HepG2 (cell line): Measurements from ENCODE around the gene TBCCD1. TPM values are rescaled to one million over a fixed set of nuclear protein-coding genes. Genes with fewer than 3 reads are reported as not detected.

Experiments used
- ARID2 ChIP-seq: sonication (generic); formaldehyde crosslinking; IDR thresholded peaks from 2 replicates; pipeline ENCODE4 v1.8.1; 2022; ENCODE audit warnings: mild to moderate bottlenecking, missing genetic modification reagents, borderline replicate concordance
- HDAC2 ChIP-seq: sonication (generic); formaldehyde crosslinking; IDR thresholded peaks from 2 replicates; pipeline ENCODE4 v1.4.0; 2020; ENCODE audit warnings: missing genetic modification reagents
- HNRNPH1 ChIP-seq: fragments of 200-400 bp; formaldehyde crosslinking; optimal IDR thresholded peaks from 2 replicates; pipeline ENCODE3; 2017; ENCODE audit warnings: mild to moderate bottlenecking, low read depth, low read length
- KDM5A ChIP-seq: fragments of 200-600 bp; sonication (generic); IDR thresholded peaks from 2 replicates; pipeline ENCODE4 v1.7.0; 2018; ENCODE audit warnings: antibody characterized with exemption, mild to moderate bottlenecking, low read length, borderline replicate concordance
- KLF11 ChIP-seq: IDR thresholded peaks from 2 replicates; pipeline ENCODE4 v1.6.1; 2016; ENCODE audit warnings: missing compliant biosample characterization
- NONO ChIP-seq, 2 experiments: fragments of 450-650 bp in 1 of 2; sonication (generic) in 1 of 2; formaldehyde crosslinking in 1 of 2; IDR thresholded peaks in 1 of 2; conservative IDR thresholded peaks in 1 of 2; 2 replicates each; pipeline versions ENCODE4 v1.6.1 to v1.8.0; 2017 to 2022; ENCODE audit warnings: mild to moderate bottlenecking in 1 of 2, missing genetic modification reagents in 1 of 2, moderate library complexity in 1 of 2
- PLRG1 ChIP-seq: fragments of 450-650 bp; conservative IDR thresholded peaks from 2 replicates; pipeline ENCODE4 v1.6.1; 2016
- POGZ ChIP-seq: sonication (generic); formaldehyde crosslinking; IDR thresholded peaks from 2 replicates; pipeline ENCODE4 v1.4.0; 2020; ENCODE audit warnings: mild to moderate bottlenecking, missing genetic modification reagents
- WIZ ChIP-seq: sonication (generic); formaldehyde crosslinking; IDR thresholded peaks from 2 replicates; pipeline ENCODE4 v1.5.1; 2020; ENCODE audit warnings: mild to moderate bottlenecking, missing genetic modification reagents
- ZNF350 ChIP-seq: sonication (generic); formaldehyde crosslinking; IDR thresholded peaks from 2 replicates; pipeline ENCODE4 v1.4.0; 2020; ENCODE audit warnings: mild to moderate bottlenecking, low read depth, missing genetic modification reagents, borderline replicate concordance
- ZNF629 ChIP-seq: sonication (generic); formaldehyde crosslinking; conservative IDR thresholded peaks from 2 replicates; pipeline ENCODE4 v1.5.0; 2020; ENCODE audit warnings: missing genetic modification reagents
- polyA plus RNA-seq, 8 experiments: library from polyadenylated mRNA; depleted of rRNA in 3 of 8; stranded (reverse) in 7 of 8; unstranded in 1 of 8; fragments of >200 nt; fragmentation: Illumina TruSeq in 4 of 8; extraction: Trizol in 4 of 8; gene quantifications; 2 replicates each; pipeline versions ENCODE4 v1.2.1 to v1.2.3, GENCODE V29; 2011 to 2016; ENCODE audit warnings: low read depth in 4 of 8, missing spikeins in 1 of 8, mixed read lengths in 1 of 8; ENCODE audit not compliant: insufficient read depth in 1 of 8
- total RNA-seq, 5 experiments: library from RNA; depleted of rRNA; stranded (reverse); fragments of >200 nt; fragmentation: Illumina TruSeq; extraction: Trizol; gene quantifications; 2 replicates each; pipeline ENCODE4 v1.2.3, GENCODE V29; 2016; ENCODE audit warnings: low read depth in 1 of 5
- TF ChIP-seq, protein P1 (sequence below): sonication (generic); formaldehyde crosslinking; IDR thresholded peaks from 2 replicates; pipeline ENCODE4 v1.4.0; 2020; ENCODE audit warnings: mild to moderate bottlenecking, missing genetic modification reagents, borderline replicate concordance
- TF ChIP-seq, protein P2 (sequence below): sonication (generic); formaldehyde crosslinking; IDR thresholded peaks from 2 replicates; pipeline ENCODE4 v1.5.0; 2020; ENCODE audit warnings: mild to moderate bottlenecking, missing genetic modification reagents, moderate library complexity
- TF ChIP-seq, protein P3 (sequence below): sonication (generic); formaldehyde crosslinking; IDR thresholded peaks from 2 replicates; pipeline ENCODE4 v1.9.0; 2022; ENCODE audit warnings: low read depth, missing genetic modification reagents
- TF ChIP-seq, protein P4 (sequence below): sonication (generic); formaldehyde crosslinking; IDR thresholded peaks from 2 replicates; pipeline ENCODE4 v1.8.0; 2023; ENCODE audit warnings: mild to moderate bottlenecking, missing genetic modification reagents
- TF ChIP-seq, protein P5 (sequence below): sonication (generic); formaldehyde crosslinking; IDR thresholded peaks from 2 replicates; pipeline ENCODE4 v1.4.0; 2020; ENCODE audit warnings: mild to moderate bottlenecking, missing genetic modification reagents, borderline replicate concordance

TBCCD1 gene
- total and polyA plus RNA-seq, 2 of the 13 experiments (the other 11 are each of a cell fraction or from before 2014, with no cell fraction given), result 13.6 to 16.2 TPM

DNA sequence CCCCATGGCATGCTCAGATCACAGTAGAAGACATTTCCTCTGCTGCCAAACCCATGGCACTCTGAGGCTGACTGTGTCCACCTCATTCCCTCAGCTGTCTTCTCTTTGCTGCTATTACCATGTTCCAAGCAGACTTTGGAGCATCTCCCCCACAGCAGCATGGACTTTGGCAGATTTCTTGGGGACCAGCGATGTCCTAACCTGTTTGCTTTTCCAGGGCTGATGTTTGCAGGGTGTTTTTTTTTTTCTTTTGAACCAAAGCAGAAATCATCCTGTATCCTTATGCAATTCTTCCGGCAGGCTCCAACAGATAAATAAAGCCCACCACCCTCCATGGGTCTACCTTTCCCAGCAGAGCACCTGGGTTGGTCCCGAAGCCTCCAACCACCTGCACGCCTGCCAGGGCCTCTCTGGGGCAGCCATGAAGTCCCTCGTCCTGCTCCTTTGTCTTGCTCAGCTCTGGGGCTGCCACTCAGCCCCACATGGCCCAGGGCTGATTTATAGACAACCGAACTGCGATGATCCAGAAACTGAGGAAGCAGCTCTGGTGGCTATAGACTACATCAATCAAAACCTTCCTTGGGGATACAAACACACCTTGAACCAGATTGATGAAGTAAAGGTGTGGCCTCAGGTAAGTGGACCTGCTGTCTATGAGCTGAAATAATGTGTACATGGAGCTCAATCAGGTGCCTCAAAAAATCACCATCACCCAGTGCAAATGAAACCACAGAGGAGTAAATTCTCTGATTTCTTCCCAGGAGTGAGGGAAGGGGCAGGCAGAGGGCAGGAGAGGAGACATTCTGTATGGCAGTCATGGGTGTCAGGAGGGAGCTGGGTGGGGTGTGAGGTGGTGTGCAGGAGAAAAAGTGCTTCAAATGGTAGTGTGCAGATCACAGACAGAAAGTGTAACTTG lies 45.8 kb upstream of the TBCCD1 start, which contains the start of gene AHSG (continued):
- TF ChIP-seq, protein P1, sequence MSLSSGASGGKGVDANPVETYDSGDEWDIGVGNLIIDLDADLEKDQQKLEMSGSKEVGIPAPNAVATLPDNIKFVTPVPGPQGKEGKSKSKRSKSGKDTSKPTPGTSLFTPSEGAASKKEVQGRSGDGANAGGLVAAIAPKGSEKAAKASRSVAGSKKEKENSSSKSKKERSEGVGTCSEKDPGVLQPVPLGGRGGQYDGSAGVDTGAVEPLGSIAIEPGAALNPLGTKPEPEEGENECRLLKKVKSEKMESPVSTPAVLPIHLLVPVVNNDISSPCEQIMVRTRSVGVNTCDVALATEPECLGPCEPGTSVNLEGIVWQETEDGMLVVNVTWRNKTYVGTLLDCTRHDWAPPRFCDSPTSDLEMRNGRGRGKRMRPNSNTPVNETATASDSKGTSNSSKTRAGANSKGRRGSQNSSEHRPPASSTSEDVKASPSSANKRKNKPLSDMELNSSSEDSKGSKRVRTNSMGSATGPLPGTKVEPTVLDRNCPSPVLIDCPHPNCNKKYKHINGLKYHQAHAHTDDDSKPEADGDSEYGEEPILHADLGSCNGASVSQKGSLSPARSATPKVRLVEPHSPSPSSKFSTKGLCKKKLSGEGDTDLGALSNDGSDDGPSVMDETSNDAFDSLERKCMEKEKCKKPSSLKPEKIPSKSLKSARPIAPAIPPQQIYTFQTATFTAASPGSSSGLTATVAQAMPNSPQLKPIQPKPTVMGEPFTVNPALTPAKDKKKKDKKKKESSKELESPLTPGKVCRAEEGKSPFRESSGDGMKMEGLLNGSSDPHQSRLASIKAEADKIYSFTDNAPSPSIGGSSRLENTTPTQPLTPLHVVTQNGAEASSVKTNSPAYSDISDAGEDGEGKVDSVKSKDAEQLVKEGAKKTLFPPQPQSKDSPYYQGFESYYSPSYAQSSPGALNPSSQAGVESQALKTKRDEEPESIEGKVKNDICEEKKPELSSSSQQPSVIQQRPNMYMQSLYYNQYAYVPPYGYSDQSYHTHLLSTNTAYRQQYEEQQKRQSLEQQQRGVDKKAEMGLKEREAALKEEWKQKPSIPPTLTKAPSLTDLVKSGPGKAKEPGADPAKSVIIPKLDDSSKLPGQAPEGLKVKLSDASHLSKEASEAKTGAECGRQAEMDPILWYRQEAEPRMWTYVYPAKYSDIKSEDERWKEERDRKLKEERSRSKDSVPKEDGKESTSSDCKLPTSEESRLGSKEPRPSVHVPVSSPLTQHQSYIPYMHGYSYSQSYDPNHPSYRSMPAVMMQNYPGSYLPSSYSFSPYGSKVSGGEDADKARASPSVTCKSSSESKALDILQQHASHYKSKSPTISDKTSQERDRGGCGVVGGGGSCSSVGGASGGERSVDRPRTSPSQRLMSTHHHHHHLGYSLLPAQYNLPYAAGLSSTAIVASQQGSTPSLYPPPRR (CRISPR knock-in tag), result peak; percentile 94
- TF ChIP-seq NONO (IDR thresholded peaks at IDR 0.05), result no peak
- TF ChIP-seq NONO (CRISPR knock-in tag; conservative IDR thresholded peaks at IDR 0.05), result peak; percentile 87
- TF ChIP-seq HDAC2 (CRISPR knock-in tag), result peak; percentile 98
- TF ChIP-seq ZNF350 (CRISPR knock-in tag), result peak; percentile 96
- peak; percentile 46; the same call in 1 of the 2 replicates for TF ChIP-seq KLF11 (CRISPR knock-in tag)
- TF ChIP-seq, protein P2, sequence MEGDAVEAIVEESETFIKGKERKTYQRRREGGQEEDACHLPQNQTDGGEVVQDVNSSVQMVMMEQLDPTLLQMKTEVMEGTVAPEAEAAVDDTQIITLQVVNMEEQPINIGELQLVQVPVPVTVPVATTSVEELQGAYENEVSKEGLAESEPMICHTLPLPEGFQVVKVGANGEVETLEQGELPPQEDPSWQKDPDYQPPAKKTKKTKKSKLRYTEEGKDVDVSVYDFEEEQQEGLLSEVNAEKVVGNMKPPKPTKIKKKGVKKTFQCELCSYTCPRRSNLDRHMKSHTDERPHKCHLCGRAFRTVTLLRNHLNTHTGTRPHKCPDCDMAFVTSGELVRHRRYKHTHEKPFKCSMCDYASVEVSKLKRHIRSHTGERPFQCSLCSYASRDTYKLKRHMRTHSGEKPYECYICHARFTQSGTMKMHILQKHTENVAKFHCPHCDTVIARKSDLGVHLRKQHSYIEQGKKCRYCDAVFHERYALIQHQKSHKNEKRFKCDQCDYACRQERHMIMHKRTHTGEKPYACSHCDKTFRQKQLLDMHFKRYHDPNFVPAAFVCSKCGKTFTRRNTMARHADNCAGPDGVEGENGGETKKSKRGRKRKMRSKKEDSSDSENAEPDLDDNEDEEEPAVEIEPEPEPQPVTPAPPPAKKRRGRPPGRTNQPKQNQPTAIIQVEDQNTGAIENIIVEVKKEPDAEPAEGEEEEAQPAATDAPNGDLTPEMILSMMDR (CRISPR knock-in tag), result peak; percentile 19; the same call in 1 of the 2 replicates
- no peak for TF ChIP-seq PLRG1
- TF ChIP-seq, protein P3, sequence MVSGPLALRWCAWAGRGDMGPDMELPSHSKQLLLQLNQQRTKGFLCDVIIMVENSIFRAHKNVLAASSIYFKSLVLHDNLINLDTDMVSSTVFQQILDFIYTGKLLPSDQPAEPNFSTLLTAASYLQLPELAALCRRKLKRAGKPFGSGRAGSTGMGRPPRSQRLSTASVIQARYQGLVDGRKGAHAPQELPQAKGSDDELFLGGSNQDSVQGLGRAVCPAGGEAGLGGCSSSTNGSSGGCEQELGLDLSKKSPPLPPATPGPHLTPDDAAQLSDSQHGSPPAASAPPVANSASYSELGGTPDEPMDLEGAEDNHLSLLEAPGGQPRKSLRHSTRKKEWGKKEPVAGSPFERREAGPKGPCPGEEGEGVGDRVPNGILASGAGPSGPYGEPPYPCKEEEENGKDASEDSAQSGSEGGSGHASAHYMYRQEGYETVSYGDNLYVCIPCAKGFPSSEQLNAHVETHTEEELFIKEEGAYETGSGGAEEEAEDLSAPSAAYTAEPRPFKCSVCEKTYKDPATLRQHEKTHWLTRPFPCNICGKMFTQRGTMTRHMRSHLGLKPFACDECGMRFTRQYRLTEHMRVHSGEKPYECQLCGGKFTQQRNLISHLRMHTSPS (CRISPR knock-in tag), result no peak; the same call in 1 of the 2 replicates
- peak; percentile 77; the same call in 1 of the 2 replicates for TF ChIP-seq ARID2 (CRISPR knock-in tag)
- no peak for TF ChIP-seq WIZ (CRISPR knock-in tag)
- TF ChIP-seq ZNF629 (CRISPR knock-in tag), result peak; percentile 3
- TF ChIP-seq KDM5A, result peak; percentile 55; the same call in 1 of the 2 replicates
- TF ChIP-seq, protein P4, sequence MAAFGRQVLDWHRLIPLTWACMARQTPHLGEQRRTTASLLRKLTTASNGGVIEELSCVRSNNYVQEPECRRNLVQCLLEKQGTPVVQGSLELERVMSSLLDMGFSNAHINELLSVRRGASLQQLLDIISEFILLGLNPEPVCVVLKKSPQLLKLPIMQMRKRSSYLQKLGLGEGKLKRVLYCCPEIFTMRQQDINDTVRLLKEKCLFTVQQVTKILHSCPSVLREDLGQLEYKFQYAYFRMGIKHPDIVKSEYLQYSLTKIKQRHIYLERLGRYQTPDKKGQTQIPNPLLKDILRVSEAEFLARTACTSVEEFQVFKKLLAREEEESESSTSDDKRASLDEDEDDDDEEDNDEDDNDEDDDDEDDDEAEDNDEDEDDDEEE (CRISPR knock-in tag), result 0 out of 2 replicates have a peak, but pooled peaks have one; percentile 12
- peak; percentile 68 for TF ChIP-seq POGZ (CRISPR knock-in tag)
- TF ChIP-seq, protein P5, sequence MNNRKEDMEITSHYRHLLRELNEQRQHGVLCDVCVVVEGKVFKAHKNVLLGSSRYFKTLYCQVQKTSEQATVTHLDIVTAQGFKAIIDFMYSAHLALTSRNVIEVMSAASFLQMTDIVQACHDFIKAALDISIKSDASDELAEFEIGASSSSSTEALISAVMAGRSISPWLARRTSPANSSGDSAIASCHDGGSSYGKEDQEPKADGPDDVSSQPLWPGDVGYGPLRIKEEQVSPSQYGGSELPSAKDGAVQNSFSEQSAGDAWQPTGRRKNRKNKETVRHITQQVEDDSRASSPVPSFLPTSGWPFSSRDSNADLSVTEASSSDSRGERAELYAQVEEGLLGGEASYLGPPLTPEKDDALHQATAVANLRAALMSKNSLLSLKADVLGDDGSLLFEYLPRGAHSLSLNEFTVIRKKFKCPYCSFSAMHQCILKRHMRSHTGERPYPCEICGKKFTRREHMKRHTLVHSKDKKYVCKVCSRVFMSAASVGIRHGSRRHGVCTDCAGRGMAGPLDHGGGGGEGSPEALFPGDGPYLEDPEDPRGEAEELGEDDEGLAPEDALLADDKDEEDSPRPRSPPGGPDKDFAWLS (CRISPR knock-in tag), result peak; percentile 92
- TF ChIP-seq HNRNPH1, result peak; percentile 97
